HG03039 (cell line): ENCODE results near the gene ADGRA1.

Experiments used
- ATAC-seq: cut with Tn5 transposase; IDR thresholded peaks from one replicate; pipeline ENCODE4 v1.9.1; 2021; ENCODE audit warnings: mild to moderate bottlenecking, moderate library complexity; ENCODE audit not compliant: unreplicated experiment

ADGRA1 gene

GRCh38 chr10:133072720-133073390, 14.9 kb upstream of the ADGRA1 start:
- no peak for ATAC-seq

DNA sequence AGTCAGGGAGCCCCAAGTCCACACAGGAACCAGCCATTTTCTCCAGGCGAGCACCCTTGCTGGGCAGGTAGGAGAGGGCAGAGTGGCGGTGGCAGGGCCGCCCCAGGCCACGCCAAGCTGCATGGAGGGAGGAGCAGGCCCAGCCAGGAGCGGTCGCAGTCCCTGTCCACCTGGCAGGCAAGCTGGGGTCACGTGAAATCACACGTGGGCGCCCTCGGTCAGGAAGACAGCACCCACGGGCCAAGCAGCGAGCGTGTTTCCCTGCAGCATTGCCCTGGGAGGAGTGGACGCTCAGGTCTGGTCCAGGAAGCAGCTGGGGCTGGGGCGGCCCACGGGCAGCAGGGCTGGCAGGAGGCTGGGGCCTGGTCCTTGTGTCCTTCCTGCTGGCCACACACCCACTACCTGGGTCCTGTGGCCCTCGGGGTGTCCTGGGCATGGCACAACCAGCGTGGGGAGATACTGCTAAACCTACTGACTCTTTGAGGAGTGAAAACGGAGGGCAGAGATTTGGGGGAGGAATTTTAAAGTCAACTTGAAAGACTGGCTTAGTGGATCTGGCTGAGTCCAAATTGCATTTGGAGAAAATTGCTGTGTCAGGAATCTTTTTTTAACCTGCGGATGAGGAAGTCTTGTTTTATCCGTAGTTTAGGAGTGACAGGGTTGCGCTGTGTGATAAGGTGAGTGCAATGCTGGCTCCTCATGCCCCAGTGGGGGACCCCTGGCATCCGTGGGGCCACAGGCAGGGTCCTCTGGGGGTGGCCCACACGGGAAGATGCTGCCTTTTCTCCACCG, 12.2 kb upstream of the ADGRA1 start:
- no peak for ATAC-seq

GRCh38 chr10:133076274-133077038, 11.3 kb upstream of the ADGRA1 start:
- ATAC-seq = no peak

DNA sequence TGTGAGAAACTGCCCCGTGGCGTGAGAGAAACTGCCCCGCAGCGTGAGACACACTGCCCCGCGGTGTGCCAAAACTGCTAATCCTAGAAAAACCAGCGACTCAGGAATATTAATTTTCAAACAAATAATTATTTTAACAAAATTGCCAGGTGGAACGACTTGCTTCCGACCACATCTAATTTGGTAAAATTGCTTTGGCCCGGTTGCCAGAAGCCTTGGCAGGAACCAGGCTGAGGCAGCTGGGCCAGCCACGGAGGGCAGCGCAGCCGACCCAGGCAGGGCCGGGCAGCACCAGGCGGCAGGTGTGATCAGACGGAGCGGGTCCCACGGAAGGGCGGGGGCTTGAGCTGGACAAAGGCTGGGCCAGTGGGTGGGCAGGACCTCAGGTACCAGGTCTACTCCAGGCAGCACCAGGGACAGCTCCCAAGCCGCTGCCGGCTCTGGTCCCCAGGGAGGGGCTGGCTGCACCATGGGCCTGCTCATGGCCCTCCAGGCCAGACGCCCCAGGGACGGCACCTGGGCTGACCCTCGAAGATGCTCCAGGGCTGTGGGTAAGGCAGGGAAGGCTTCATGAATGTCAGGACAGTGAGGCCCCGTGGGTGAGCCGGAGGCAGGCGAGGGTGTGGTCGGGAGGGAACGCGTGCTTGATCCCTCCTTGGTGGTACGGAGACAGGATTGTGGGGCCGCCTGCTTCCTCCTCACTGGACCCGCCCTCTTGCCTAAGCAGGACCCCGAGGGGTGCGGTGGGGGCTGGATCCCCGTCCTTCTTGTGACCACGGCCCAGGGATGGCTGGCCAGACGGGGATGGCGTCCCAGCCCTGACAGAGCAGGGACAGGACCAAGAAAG, 7.7 kb upstream of the ADGRA1 start:
- no peak for ATAC-seq

GRCh38 chr10:133080683-133081040, 7.1 kb upstream of the ADGRA1 start:
- ATAC-seq = no peak

- ATAC-seq = no peak
These were observed 6.1 kb upstream of the ADGRA1 start for GRCh38 chr10:133081636-133082035.

GRCh38 chr10:133082685-133083421, 4.9 kb upstream of the ADGRA1 start:
- no peak for ATAC-seq

DNA sequence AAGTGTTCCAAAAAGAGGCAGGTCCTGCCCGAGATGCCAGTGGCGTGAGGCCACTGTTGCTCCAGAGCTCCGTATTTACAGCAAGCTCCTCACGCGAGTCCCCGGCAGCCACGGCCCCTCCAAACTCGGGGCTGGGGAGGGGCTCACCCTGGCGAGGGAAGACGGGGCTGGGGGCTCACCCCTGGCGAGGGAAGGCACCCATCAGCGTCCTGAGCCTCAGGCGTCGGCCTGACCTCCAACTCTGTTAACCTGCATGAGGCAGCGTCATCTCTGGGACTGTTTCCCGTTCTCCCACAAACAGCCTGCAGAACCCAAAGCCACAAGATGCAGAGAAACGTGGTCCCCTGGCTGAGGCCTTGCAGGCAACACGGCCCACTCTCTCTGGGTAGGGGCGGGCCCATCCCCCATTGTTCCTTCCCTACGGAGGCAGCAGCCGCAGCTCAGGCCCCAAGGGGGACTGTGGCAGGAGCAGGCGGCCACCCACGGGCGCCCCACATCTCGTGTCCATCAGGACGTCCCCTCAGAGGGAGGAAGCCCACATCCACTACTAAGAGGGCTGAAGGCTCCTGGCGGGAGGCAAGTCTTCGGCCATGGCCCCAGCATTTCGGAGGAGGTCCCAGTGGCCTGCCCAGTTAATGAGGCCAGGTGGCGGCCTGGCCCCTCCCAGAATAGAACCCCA, 4.2 kb upstream of the ADGRA1 start:
- no peak for ATAC-seq

DNA sequence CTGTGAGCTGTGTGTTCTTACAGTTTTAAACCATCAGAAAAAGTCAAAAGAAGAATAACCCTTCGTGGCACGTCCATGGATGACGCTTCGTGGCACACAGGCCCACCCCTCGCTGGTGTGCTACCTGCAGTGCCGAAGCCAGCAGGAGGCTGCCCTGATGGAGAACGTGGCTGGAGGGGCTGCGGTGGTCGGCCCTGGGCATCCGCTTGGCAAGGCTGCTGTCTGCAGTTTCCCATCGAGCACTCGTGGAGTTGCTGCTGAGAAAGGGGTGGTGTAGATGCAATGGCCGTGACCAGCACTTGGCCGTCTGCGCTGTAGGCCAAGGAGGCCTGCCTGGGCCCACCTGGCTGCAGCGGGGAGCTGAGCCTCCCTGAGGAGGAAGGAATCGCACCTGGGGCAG, 3.2 kb upstream of the ADGRA1 start:
- ATAC-seq = no peak

DNA sequence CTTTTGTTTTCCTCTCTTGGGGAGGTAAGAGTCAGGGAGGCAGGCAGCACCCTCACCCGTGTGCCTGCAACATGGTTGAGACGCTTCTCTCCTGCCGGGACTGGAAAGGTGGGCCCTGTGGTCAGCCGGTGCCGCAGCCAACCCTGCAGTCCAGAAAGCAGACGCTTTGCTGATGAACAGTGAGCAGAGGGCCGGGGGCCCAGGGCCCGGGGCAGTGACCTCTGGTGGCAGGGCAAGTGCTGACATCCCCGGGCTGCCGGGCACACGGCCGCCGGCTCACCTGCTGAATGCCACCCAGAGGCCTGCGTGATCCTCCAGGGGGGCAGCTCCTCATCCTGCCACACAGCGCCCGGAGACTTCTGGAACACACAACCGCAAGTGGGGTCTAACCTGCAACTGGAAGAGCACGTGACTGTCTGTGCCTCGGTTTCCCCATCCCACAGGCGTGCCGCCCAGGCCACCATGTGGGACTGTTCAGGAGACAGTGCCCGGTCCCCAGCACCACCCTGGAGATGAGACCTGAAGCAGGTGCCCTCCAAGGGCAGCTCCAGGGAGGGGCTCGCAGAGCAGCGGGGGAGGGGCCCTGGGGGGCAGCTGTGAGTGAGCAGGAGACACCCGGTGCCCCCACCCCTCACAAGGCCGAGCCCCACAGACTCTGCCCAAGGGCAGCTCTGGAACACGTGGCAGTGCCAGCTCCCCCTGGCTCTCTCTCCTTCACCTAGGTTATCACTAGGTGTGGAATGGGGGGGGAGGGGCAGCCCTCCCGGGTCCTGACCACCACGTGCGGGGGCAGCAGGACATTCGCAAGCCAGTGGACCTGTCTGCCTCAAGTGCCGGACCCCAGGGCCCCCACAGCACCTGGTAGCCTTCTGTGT, 2.2 kb upstream of the ADGRA1 start:
- no peak for ATAC-seq

DNA sequence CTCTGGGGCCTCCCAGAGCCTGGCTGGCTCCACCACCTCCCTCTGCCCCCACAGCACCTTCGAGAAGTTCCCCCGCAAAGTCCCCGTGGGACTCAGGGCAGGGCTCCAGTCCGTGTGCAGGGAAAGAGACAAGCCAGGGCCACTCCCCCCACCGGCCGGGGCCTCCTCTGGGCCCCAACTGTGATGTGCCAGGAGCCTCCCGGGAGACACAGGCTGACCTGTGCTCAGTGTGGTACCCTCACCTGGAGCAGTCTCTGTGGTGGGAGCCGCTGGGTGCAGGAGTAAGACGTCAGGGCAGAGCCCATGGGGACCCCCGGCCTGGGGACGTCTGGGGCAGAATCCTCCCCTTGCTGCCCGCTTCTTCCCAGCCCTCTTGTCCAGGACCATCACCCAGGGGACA, 1.5 kb upstream of the ADGRA1 start:
- ATAC-seq = no peak

DNA sequence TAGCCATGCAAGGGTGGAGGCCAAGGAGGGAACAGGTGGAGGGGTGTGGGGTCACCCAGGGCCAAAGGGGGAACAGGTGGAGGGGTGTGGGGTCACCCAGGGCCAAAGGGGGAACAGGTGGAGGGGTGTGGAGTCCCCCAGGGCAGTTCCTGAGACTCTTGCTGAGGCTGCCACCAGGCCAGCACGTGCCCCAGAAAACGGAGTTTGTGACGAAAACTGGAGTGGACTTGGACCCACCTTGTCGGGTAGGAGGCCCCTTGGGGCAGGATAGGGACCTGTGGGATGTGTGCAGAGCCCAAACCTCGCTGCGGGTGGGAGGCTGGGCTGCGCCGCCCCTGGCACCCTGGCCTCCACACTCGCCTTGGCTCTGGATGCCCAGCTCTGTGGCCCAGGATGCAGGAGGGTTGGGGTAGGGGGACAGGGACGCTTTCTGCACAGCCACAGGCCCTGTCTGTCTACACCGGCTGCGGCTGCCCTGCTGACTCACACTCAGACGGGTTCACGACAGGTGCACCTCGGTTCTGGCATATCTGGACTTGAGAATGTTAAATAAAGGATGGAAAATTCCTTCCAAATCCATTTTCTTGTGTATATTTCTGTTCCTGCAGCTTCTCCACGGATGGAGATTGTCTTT, 562 bp upstream of the ADGRA1 start:
- ATAC-seq = no peak

DNA sequence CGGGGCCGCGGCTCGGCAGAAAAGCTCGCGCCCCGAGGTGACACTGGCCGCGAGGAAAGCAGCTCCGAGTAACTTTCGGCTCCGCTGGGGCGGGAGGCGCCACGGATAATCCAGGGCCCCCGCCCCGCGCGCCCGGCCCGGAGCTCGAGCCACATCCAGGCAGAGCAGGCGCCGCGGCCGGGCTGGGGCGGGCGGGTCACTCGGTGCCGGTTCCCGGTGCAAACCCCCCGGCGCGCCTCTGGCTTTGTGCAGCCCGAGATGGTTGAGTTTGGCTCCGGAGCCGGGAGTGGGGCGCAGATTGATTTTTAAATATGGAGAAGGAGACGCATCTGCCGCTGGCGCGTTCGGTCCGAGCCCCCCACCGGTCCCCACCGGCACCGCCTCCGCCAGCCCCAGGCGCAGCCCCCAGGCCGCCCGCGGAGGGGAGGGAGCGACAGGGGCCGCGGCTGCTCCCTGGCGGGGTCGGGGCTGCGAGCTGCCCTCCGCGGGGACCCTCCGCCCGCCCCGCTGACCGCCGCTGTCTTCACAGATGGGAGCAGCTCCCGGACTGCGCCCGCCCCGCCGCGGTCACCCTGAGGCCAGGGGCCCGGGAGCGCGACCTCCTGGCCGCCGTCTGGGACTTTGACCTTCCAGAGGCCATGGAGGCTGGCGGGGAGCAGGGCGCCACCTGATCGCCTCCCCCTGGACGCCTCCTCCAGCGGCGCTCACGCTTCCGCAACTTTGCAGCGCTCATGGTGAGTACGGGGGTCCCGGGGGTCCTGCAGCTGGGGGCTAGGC, 643 bp downstream of the ADGRA1 start:
- no peak for ATAC-seq

DNA sequence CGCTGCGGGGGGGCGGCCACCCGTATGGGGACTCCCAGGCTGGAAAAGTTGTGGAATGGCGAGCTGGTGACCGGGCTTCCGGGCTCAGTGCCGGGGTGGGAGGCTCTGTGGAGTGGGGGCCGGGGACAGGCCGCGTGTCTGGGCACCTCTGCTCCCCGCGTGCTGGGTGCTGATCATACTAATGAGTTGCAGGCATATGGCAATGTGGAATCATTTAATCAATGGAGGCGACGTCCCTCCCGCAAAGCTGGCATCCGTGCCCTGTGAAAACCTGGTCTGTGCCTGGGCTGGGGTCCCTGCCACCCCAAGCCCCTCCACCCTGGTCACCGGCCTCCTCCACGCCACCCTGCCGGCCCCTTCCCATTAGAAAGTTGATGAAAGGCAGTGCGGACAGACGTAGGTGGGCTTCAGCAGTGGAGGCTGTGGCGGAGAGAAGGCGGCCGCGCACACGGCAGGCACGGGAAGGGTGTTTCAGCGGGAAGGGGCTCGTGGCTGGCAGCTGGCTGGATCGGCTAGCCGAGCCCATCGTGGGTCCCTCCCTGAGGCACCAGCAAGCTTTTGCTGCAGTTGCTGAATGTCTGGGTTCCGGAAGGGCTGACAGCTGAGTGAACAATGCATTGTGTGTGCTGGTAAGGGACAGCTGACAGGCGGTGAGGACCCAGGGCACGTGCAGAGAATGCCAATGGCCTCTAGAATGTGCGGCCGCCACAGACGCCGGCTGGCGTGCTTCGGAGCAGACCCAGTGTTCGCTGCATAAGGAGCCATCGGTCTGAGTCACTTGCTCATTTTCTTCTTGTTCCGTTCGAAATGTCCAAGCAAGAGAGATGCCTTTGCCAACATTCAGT, 1.5 kb downstream of the ADGRA1 start:
- ATAC-seq = no peak

DNA sequence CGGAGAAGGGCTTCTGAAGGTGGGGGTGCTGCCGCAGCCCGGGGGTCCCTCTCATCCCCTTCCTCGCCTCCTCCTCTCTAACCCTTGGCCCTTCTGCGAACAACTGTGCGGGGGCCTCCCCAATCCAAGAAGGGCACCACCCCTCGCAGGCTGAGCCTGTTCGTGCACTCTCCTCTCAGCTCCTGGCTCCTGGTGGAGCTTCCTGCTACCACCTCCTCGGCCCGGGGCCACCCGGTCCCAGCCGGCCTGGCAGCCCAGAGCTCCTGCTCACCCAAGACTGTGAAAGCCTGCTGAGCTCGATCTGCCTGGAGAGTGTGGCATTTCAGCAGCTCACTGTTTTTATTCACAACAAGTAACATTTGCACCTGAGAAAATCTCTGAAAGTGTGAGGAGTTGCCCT, 2.4 kb downstream of the ADGRA1 start:
- no peak for ATAC-seq

- ATAC-seq = no peak
These were observed 2.9 kb downstream of the ADGRA1 start for GRCh38 chr10:133090654-133091053.

GRCh38 chr10:133091316-133091715, 3.6 kb downstream of the ADGRA1 start:
- no peak for ATAC-seq
